Activated naive CD8-positive, alpha-beta T cell treated with anti-CD3 and anti-CD28 coated beads, Interleukin-2, amount 10 ng/mL, durations not matched to agents 7 days and 5 days (primary cell): ENCODE data around the gene KLHDC7B. TPM values are rescaled to one million over a fixed set of nuclear protein-coding genes. Genes with fewer than 3 reads are reported as not detected.
A peak's percentile ranks its signal among the peaks of the same experiment; 100 is the strongest.

ENCODE experiments used
- ATAC-seq: fragments of 150-1000 bp; cut with Tn5 transposase; one replicate; pipeline ENCODE4 v1.10.0; 2021; ENCODE audit warnings: low read depth, moderate library complexity
- POLR2A ChIA-PET: fragments of 350-600 bp; sonication (Branson Sonifier 250); formaldehyde crosslinking; loops from one replicate; lab custom pipeline; 2021; ENCODE audit warnings: antibody characterized with exemption; lab: Charles Lee
- DNase-seq: peaks from one replicate; pipeline ENCODE4 v3.0.0; 2021
- H3K27ac Mint-ChIP-seq: one replicate; pipeline ENCODE4 v1.8.0; 2022; ENCODE audit warnings: mild to moderate bottlenecking, mixed read lengths
- H3K27me3 Mint-ChIP-seq: one replicate; pipeline ENCODE4 v1.8.0; 2022; ENCODE audit warnings: mild to moderate bottlenecking, moderate library complexity, mixed read lengths
- H3K36me3 Mint-ChIP-seq: one replicate; pipeline ENCODE4 v1.8.0; 2021; ENCODE audit warnings: mild to moderate bottlenecking, mixed read lengths
- H3K4me1 Mint-ChIP-seq: one replicate; pipeline ENCODE4 v1.8.0; 2021; ENCODE audit warnings: mixed read lengths
- H3K4me3 Mint-ChIP-seq: one replicate; pipeline ENCODE4 v1.8.0; 2022; ENCODE audit warnings: mild to moderate bottlenecking, moderate library complexity, mixed read lengths
- H3K9me3 Mint-ChIP-seq: one replicate; pipeline ENCODE4 v1.8.0; 2021; ENCODE audit warnings: mixed read lengths
- total RNA-seq, 2 experiments: library from RNA; stranded (reverse); gene quantifications; one replicate each; pipeline ENCODE4 v1.2.3, GENCODE V29; 2021

KLHDC7B gene
- total RNA-seq, 2 experiments from 2014 or later: 18.8 to 21.9 TPM

DNA sequence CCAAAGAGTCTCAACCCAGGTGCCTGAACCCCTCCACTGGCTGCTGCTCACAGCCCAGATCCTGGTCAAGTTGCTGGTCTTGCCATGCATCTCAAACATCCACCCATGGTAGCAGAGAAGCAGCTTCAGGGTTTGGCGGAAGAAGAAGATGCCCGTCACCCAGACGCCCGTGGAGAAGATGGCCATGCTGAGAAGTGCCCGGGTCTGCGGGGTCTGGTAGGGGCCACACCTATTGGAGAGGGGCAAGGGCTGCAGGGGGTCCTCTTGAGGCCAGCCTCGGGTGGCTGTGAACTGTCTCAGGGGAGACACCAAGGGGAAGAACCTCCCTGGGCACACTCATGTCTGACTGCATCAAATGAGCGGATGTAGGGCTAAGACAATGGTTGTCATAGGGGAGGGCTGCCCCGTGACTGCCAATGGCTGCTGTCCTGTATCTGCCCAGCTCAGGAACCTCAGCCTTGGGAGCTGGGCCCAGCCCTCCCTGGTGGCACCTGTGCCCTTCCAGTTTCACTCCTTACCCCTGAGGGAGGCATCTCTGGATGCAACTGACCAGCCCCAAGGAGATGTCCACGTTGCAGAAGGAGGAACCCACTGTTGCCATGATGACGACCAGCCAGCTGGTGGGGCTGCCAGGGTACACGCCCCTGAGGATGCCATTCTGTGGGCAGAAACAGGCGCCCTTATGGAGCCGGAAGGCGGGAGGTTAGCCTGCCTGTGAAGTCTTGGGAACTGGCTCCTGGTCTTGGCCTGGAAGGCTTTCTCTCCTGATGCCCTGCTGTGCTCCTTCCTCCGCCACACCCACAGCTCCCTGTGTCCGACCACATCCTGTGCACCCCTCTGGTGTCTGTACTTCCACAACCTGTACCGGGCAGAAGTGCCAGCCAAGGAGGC lies 31.4 kb downstream of the KLHDC7B start:
- H3K27me3 Mint-ChIP-seq: no peaks in the 10 kb centered on the region
- peaks cover 27% of the 10 kb centered on the region for H3K36me3 Mint-ChIP-seq
- POLR2A ChIA-PET: interaction anchor here (0.6 to 9.8 kb wide), 10 partner anchors 11 to 208 kb away, joined by 3 to 93 read pairs (median 5); partner anchors contain the start of genes SCO2, SYCE3 and TYMP
- H3K4me3 Mint-ChIP-seq: peak overlapping the region; percentile 58
- DNase-seq: no peak
- H3K9me3 Mint-ChIP-seq: no peaks in the 10 kb centered on the region
- no peak for ATAC-seq
- peaks cover 18% of the 10 kb centered on the region for H3K4me1 Mint-ChIP-seq
- peak overlapping the region; percentile 80 for H3K27ac Mint-ChIP-seq

DNA sequence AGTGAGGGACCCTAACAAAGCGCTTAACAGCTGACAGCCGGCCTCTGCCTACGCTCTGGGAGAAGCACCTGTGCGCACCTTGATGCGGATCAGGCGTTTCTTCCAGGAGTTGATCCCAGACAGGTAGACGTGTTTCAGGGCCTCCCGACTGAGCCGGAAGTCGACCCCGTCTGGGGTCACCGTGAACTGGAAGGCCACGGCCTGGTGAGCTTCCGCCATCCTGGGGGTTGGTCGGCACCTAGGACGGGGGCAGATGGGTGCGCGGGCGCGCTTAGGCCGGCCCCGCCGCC lies 31.9 kb downstream of the KLHDC7B start:
- POLR2A ChIA-PET: interaction anchor here (0.6 to 9.8 kb wide), 11 partner anchors 11 to 208 kb away, joined by 3 to 93 read pairs (median 5); partner anchors contain the start of genes SCO2, SYCE3 and TYMP
- peaks cover 21% of the 10 kb centered on the region for H3K36me3 Mint-ChIP-seq
- DNase-seq: no peak
- H3K9me3 Mint-ChIP-seq: no peaks in the 10 kb centered on the region
- peak overlapping the region; percentile 80 for H3K27ac Mint-ChIP-seq
- ATAC-seq: no peak
- H3K4me1 Mint-ChIP-seq: peaks cover 18% of the 10 kb centered on the region
- no peaks in the 10 kb centered on the region for H3K27me3 Mint-ChIP-seq
- peak overlapping the region; percentile 58 for H3K4me3 Mint-ChIP-seq

DNA sequence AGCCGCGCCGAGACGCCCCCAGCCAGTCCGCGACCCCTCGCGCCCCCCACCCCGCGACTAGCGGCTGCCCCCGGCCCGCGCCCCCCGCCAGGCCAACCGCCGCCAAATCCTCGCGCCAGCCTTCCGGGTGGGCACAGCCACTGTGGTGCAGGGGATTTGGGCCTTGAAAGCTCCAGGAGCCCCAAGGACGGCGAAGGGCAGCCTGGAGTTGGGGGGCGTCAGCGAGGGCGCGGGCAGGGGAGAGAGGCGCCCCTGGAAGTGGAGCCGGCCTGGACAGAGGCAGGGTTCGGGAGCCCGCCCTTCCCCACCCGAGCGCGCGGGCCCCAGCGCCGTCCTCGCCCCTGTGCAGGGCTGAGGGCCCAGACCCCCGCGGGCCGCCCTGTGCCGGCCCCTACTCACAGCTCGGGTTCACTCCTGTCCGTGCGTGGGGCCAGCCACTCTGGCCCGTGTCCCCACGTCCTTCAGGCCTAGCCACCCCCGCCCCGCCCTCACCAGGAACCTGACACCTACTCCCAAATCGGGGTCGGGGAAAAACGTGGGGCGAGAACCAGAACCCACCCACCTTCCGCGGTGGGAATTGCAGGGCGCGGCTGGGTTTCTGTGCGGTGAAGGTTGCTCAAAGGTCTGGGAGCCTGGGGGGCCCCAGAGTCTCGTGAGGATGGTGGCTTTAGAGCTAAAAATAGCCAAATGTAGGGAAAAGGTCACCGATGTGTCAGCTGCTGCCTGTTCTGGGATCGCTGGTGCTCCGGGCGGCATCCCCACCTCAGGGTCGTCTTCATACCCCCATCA lies 32.5 kb downstream of the KLHDC7B start, which contains the start of gene CPT1B:
Gene CPT1B (minus strand): TSS at position 441 of the 789 bp plus-strand sequence. CDS start 512 bp downstream, outside the sequence.
- Mint-ChIP-seq H3K27me3 (no peaks in the 10 kb centered on the region), H3K36me3 (peaks cover 18% of the 10 kb centered on the region), H3K4me3 (peak within 1 kb of the TSS; percentile 58), H3K27ac (peak within 1 kb of the TSS; percentile 80), H3K4me1 (peaks cover 18% of the 10 kb centered on the region), H3K9me3 (no peaks in the 10 kb centered on the region)
- POLR2A ChIA-PET: interaction anchor here (0.6 to 9.8 kb wide), 10 partner anchors 12 to 209 kb away, joined by 4 to 93 read pairs (median 5); partner anchors contain the start of genes SCO2, SYCE3 and TYMP
- no peak for DNase-seq
- ATAC-seq: no peak

DNA sequence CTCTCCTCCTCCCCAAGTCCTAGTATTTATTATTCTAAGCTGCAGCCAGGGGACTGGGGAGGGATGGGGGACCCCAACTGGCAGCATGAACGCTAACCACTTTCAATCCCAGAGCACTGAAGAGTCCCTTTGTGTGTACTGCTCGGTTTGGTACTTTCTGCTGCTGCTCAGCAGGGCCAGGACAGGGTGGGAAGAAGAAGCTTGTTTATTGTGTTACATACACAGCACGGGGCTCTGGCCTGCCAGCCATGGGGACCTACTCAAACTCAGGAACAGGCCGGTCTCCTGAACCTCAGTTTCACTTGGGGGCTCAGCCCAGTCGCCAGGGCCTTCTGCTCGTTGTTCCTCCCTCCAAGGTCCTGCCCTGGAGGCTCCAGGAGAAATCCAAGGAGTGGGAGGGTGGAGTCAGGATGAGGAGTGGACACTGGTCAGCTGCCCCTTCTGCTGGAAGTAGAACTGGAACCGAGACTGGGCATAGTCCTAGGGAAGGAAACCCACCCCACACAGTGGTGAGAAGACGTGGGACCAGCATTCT lies 33.1 kb downstream of the KLHDC7B start:
- Mint-ChIP-seq H3K9me3 (no peaks in the 10 kb centered on the region), H3K27me3 (no peaks in the 10 kb centered on the region), H3K4me3 (no peak overlapping the region), H3K27ac (no peak overlapping the region), H3K4me1 (peaks cover 24% of the 10 kb centered on the region), H3K36me3 (peaks cover 20% of the 10 kb centered on the region)
- DNase-seq: no peak
- POLR2A ChIA-PET: interaction anchor here (1.0 to 9.8 kb wide), 4 partner anchors 15 to 52 kb away, joined by 4 to 93 read pairs (median 6); partner anchors contain the start of genes SCO2 and TYMP
- no peak for ATAC-seq

DNA sequence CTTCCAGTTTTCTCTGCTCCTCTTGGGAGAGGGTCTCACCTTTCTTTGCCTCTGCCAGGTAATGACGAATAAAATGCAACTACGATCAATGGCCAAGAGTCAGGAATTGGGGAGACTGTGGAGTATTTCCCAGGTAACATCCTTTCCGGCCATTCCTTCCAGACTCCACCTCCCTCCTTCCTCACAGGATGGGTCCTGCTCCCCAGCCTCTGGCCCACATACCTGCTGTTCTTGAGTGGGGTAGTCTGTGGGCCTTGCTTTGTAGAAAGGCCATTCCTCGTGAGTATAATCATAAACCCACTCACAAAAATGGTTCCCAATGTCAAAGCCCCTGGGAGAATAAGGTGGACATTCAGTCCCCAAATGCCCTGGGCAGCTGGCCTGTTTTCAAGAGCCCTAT lies 34.1 kb downstream of the KLHDC7B start:
- Mint-ChIP-seq H3K36me3 (peaks cover 20% of the 10 kb centered on the region), H3K4me1 (peaks cover 25% of the 10 kb centered on the region), H3K27ac (peak overlapping the region; percentile 67), H3K27me3 (no peaks in the 10 kb centered on the region), H3K4me3 (no peak overlapping the region), H3K9me3 (no peaks in the 10 kb centered on the region)
- no peak for ATAC-seq
- DNase-seq: no peak
- POLR2A ChIA-PET: interaction anchor here (3.7 to 9.8 kb wide), 2 partner anchors 52 to 72 kb away, joined by 14 to 93 read pairs; partner anchors contain the start of genes LMF2, NCAPH2, SCO2 and TYMP

- H3K27me3 Mint-ChIP-seq: no peaks in the 10 kb centered on the region
- peaks cover 16% of the 10 kb centered on the region for H3K36me3 Mint-ChIP-seq
- peaks cover 25% of the 10 kb centered on the region for H3K4me1 Mint-ChIP-seq
- ATAC-seq (no peak), DNase-seq (no peak)
- POLR2A ChIA-PET: interaction anchor here (0.6 to 9.8 kb wide), 9 partner anchors 15 to 73 kb away, joined by 3 to 93 read pairs (median 11); partner anchors contain the start of genes KLHDC7B, LMF2, NCAPH2 and SCO2
- H3K4me3 Mint-ChIP-seq: peak overlapping the region; percentile 99
- no peaks in the 10 kb centered on the region for H3K9me3 Mint-ChIP-seq
- peak overlapping the region; percentile 83 for H3K27ac Mint-ChIP-seq
These were observed 35.6 kb downstream of the KLHDC7B start for GRCh38 chr22:50581031-50581949.

DNA sequence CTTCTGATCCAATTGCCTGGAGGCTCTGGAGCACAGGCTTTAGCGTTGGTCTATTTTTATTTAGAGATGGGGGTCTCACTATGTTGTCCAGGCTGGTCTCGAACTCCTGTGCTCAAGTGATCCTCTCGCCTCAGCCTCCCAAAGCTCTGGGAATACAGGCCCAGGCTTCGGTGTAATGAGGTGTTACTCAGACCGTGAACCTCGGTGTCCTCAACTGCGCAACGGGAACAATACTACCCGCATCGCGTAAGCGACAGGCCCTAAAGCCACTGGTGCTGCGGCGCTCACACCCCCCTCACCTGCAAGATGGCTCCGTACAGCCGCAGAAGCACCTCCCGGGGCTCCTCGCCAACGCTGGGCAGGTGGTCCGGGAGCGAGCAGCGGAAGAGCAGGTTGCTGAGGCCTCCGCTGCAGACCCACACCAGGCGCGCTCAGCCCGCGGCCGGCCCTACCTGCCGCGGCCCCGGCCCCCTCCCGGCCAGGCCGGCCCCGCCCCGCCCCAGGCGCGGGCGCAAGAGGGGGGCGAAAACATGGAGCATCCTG lies 36.3 kb downstream of the KLHDC7B start:
- no peaks in the 10 kb centered on the region for H3K9me3 Mint-ChIP-seq
- no peaks in the 10 kb centered on the region for H3K27me3 Mint-ChIP-seq
- DNase-seq (no peak), ATAC-seq (peak; percentile 0)
- peak overlapping the region; percentile 96 for H3K27ac Mint-ChIP-seq
- peaks cover 11% of the 10 kb centered on the region for H3K36me3 Mint-ChIP-seq
- POLR2A ChIA-PET: interaction anchor here (0.9 to 9.8 kb wide), 13 partner anchors 16 to 288 kb away, joined by 3 to 93 read pairs (median 8); partner anchors contain the start of genes ARSA, KLHDC7B, LMF2 and NCAPH2
- H3K4me1 Mint-ChIP-seq: peaks cover 25% of the 10 kb centered on the region
- peak overlapping the region; percentile 99 for H3K4me3 Mint-ChIP-seq

DNA sequence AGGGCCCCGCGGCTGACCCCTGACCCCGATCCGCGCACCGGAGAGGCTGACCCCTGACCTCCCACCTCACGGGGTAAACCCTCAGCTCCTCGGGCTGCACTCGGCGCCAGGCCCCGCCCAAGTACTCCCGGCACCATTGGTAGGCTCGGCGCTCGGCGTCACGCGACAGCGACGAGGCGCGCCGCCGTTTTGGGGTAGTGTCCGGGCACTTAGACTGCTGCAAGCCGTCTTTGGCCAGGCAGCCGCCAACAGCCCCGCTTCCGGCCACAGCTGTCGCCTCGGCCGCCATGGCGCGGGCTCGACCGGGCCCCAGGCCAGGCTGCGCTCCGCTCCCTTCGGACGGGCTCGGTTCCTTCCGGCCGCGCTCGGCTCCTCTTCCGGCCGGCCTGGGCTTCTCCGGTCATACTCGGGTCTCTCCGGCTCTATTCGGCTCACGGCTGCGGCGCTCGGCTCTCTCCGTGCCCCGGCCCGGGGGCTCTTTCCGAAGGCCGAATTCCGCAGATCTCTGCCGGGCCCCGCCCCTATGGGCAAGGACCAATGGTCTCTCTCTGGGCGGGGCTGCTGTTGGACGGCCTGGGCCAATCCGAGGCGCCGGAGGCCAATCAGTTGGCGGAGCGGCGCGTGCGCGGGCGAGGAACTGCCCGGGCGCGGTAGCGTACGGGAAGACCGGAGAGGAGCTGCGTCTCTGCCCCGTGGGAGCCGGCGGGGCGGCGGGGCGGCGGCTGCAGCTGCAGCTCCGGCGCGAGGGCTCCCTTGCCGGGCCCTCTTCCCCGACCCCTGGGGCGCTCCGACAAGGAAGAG lies 37.0 kb downstream of the KLHDC7B start, which contains the start of gene CHKB:
Gene CHKB (minus strand): TSS at position 357 of the 801 bp plus-strand sequence. CDS start 68 bp downstream, at position 289.
- Mint-ChIP-seq H3K27ac (peak within 1 kb of the TSS; percentile 96), H3K9me3 (no peaks in the 10 kb centered on the region), H3K36me3 (peaks cover 11% of the 10 kb centered on the region), H3K4me1 (peaks cover 19% of the 10 kb centered on the region), H3K27me3 (no peaks in the 10 kb centered on the region), H3K4me3 (peak within 1 kb of the TSS; percentile 99)
- peak; percentile 94 for ATAC-seq
- peak; percentile 98 for DNase-seq
- POLR2A ChIA-PET: interaction anchor here (0.7 to 9.8 kb wide), 15 partner anchors 10 to 288 kb away, joined by 3 to 93 read pairs (median 8); partner anchors contain the start of genes ARSA, KLHDC7B, LMF2 and NCAPH2

DNA sequence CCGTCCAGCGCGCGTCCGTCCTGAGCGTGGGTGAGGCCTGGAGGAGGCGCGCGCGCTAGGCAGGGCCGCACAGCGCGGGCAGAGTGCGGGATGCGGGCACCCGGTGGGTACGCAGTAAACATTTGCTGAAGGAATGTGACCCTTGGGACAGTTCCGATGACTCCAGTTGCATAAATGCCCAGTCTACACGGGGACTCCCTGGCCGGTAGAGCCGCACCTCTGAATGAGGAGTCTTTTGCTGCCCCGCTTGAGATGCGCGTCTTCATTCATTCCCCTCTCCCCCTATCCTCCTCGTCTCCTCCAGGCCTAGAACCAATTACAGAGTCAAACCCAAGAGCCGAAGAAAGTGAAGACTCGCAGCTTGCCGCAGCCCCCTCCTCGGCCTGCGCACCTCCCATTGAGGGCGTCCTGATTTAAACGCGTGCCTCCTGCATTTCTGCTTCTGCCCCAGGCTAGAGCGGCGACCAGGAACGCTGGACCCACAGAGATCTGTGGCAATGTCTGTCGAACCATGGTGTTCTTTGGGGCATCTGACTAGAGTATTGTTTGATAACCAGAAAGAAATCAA lies 37.7 kb downstream of the KLHDC7B start:
- POLR2A ChIA-PET: interaction anchor here (0.7 to 9.8 kb wide), 13 partner anchors 11 to 289 kb away, joined by 3 to 93 read pairs (median 8); partner anchors contain the start of genes KLHDC7B, LMF2, NCAPH2 and SCO2
- no peaks in the 10 kb centered on the region for H3K9me3 Mint-ChIP-seq
- H3K36me3 Mint-ChIP-seq: peaks cover 11% of the 10 kb centered on the region
- ATAC-seq (peak; percentile 25), DNase-seq (no peak)
- peak overlapping the region; percentile 99 for H3K4me3 Mint-ChIP-seq
- H3K27ac Mint-ChIP-seq: peak overlapping the region; percentile 85
- peaks cover 19% of the 10 kb centered on the region for H3K4me1 Mint-ChIP-seq
- H3K27me3 Mint-ChIP-seq: no peaks in the 10 kb centered on the region
